Measurements from ENCODE around the gene RMC1. TPM values are rescaled to one million over a fixed set of nuclear protein-coding genes. Genes with fewer than 3 reads are reported as not detected.
A peak's percentile ranks its signal among the peaks of the same experiment; 100 is the strongest.

The RMC1 gene
- total RNA-seq, 1 experiment from 2014 or later: 31.0 TPM

GRCh38 chr18:23524213-23524707 is 20.9 kb downstream of the RMC1 start:
- H3K4me3 Mint-ChIP-seq (ENCODE audit: low read depth, unreplicated experiment): no peak overlapping the region
- BruUV-seq (replicated peaks): no TSS peak

GRCh38 chr18:23526501-23527063 is 23.3 kb downstream of the RMC1 start:
- CTCF ChIA-PET: no interaction called here
- TF ChIP-seq CTCF (IDR thresholded peaks at IDR 0.05; ENCODE audit: unreplicated experiment): no peak
- Mint-ChIP-seq H3K27me3 (ENCODE audit: unreplicated experiment) (no peaks in the 10 kb centered on the region), H3K4me3 (ENCODE audit: low read depth, unreplicated experiment) (no peak overlapping the region), H3K36me3 (ENCODE audit: insufficient read depth, unreplicated experiment) (peaks cover 88% of the 10 kb centered on the region), H3K27ac (ENCODE audit: unreplicated experiment) (no peak overlapping the region), H3K4me1 (ENCODE audit: low read depth, unreplicated experiment) (peaks cover 32% of the 10 kb centered on the region), H3K9me3 (ENCODE audit: low read depth, unreplicated experiment) (no peaks in the 10 kb centered on the region)
- no peak for DNase-seq
- intact Hi-C loops (cut with micrococcal nuclease; ENCODE audit: unreplicated experiment): no loop called here
- no TSS peak for BruUV-seq (replicated peaks)

More at GRCh38 chr18:23524213-23524707, 20.9 kb downstream of the RMC1 start:
- intact Hi-C loops (cut with micrococcal nuclease; ENCODE audit: unreplicated experiment): no loop called here
- peaks cover 83% of the 10 kb centered on the region for H3K36me3 Mint-ChIP-seq (ENCODE audit: insufficient read depth, unreplicated experiment)
- TF ChIP-seq CTCF (IDR thresholded peaks at IDR 0.05; ENCODE audit: unreplicated experiment): no peak
- peaks cover 15% of the 10 kb centered on the region for H3K4me1 Mint-ChIP-seq (ENCODE audit: low read depth, unreplicated experiment)
- no peaks in the 10 kb centered on the region for H3K9me3 Mint-ChIP-seq (ENCODE audit: low read depth, unreplicated experiment)
- H3K27me3 Mint-ChIP-seq (ENCODE audit: unreplicated experiment): no peaks in the 10 kb centered on the region
- peak overlapping the region; percentile 34 for H3K27ac Mint-ChIP-seq (ENCODE audit: unreplicated experiment)
- CTCF ChIA-PET: interaction anchor here (1.0 kb wide), 1 partner anchor 179 kb away, joined by 3 read pairs; no protein-coding TSS in a partner anchor
- DNase-seq: no peak

GRCh38 chr18:23528580-23529472 is 25.5 kb downstream of the RMC1 start:
- intact Hi-C loops (cut with micrococcal nuclease; ENCODE audit: unreplicated experiment): no loop called here
- DNase-seq: no peak
- CTCF ChIA-PET: no interaction called here
- Mint-ChIP-seq H3K4me3 (ENCODE audit: low read depth, unreplicated experiment) (no peak overlapping the region), H3K27ac (ENCODE audit: unreplicated experiment) (peak overlapping the region; percentile 73), H3K4me1 (ENCODE audit: low read depth, unreplicated experiment) (peaks cover 28% of the 10 kb centered on the region), H3K9me3 (ENCODE audit: low read depth, unreplicated experiment) (no peaks in the 10 kb centered on the region), H3K36me3 (ENCODE audit: insufficient read depth, unreplicated experiment) (peaks cover 84% of the 10 kb centered on the region), H3K27me3 (ENCODE audit: unreplicated experiment) (no peaks in the 10 kb centered on the region)
- TF ChIP-seq CTCF (IDR thresholded peaks at IDR 0.05; ENCODE audit: unreplicated experiment): no peak
- no TSS peak for BruUV-seq (replicated peaks)

- BruUV-seq (replicated peaks): no TSS peak
- Mint-ChIP-seq H3K27me3 (ENCODE audit: unreplicated experiment) (no peaks in the 10 kb centered on the region), H3K4me1 (ENCODE audit: low read depth, unreplicated experiment) (peaks cover 21% of the 10 kb centered on the region), H3K27ac (ENCODE audit: unreplicated experiment) (peak overlapping the region; percentile 73), H3K36me3 (ENCODE audit: insufficient read depth, unreplicated experiment) (peaks cover 80% of the 10 kb centered on the region), H3K9me3 (ENCODE audit: low read depth, unreplicated experiment) (no peaks in the 10 kb centered on the region), H3K4me3 (ENCODE audit: low read depth, unreplicated experiment) (no peak overlapping the region)
- CTCF ChIA-PET: interaction anchor here (0.6 to 1.0 kb wide), 2 partner anchors 11 to 680 kb away, joined by 3 read pairs; no protein-coding TSS in a partner anchor
- no peak for TF ChIP-seq CTCF (IDR thresholded peaks at IDR 0.05; ENCODE audit: unreplicated experiment)
- intact Hi-C loops (cut with micrococcal nuclease; ENCODE audit: unreplicated experiment): no loop called here
- peak; percentile 14 for DNase-seq
These were observed 26.3 kb downstream of the RMC1 start for GRCh38 chr18:23529604-23530003.

Data from Calu3 (cell line).